Thoracic aorta (tissue), 2 donors: ENCODE measurements around the gene ENTREP1. TPM values are rescaled to one million over a fixed set of nuclear protein-coding genes. Genes with fewer than 3 reads are reported as not detected.

Source experiments
- ATAC-seq: fragments of 150-250 bp; one replicate; pipeline ENCODE4 v1.8.0; 2017; ENCODE audit warnings: low read depth; ENCODE audit not compliant: insufficient number of reproducible peaks, low FRiP score
- DNase-seq: peaks from one replicate; pipeline ENCODE4 v3.0.0-alpha.2; 2020; ENCODE audit warnings: low spot score
- H3K27ac ChIP-seq, 2 donors: fragments of 200-600 bp; sonication (generic); 1 replicate in 1 of 2; 2 replicates in 1 of 2; pipeline ENCODE4 v1.5.1; 2016; ENCODE audit warnings: mild to moderate bottlenecking in 2 of 2, moderate library complexity in 2 of 2
- H3K27me3 ChIP-seq: fragments of 200-600 bp; sonication (generic); replicated peaks from 2 replicates; pipeline ENCODE4 v1.6.0; 2016; ENCODE audit warnings: mild to moderate bottlenecking; ENCODE audit not compliant: insufficient read depth
- H3K36me3 ChIP-seq: fragments of 200-600 bp; sonication (generic); one replicate; pipeline ENCODE4 v1.5.1; 2016
- H3K4me1 ChIP-seq, 2 donors: fragments of 200-600 bp; sonication (generic); 1 replicate in 1 of 2; 2 replicates in 1 of 2; pipeline versions ENCODE4 v1.5.1 to v1.6.0; 2016; ENCODE audit warnings: low read depth in 2 of 2, mild to moderate bottlenecking in 1 of 2; ENCODE audit not compliant: control insufficient read depth in 1 of 2
- H3K4me3 ChIP-seq: fragments of 200-600 bp; sonication (generic); 2 replicates; pipeline ENCODE4 v1.5.1; 2016; ENCODE audit warnings: mild to moderate bottlenecking
- H3K9me3 ChIP-seq: fragments of 200-600 bp; sonication (generic); 2 replicates; pipeline ENCODE4 v1.5.1; 2016
- CTCF ChIP-seq: fragments of 200-600 bp; sonication (generic); IDR thresholded peaks from one replicate; pipeline ENCODE4 v1.5.1; 2019; ENCODE audit warnings: antibody characterized with exemption
- total RNA-seq, 2 donors: library from RNA; depleted of rRNA; stranded (reverse); fragments of >200 nt; gene quantifications; one replicate each; pipeline versions ENCODE4 v1.1.0 to v1.2.3, GENCODE V29; 2016

ENTREP1 gene
- total RNA-seq, 2 donors from 2014 or later, result 0.81 to 2.1 TPM

DNA sequence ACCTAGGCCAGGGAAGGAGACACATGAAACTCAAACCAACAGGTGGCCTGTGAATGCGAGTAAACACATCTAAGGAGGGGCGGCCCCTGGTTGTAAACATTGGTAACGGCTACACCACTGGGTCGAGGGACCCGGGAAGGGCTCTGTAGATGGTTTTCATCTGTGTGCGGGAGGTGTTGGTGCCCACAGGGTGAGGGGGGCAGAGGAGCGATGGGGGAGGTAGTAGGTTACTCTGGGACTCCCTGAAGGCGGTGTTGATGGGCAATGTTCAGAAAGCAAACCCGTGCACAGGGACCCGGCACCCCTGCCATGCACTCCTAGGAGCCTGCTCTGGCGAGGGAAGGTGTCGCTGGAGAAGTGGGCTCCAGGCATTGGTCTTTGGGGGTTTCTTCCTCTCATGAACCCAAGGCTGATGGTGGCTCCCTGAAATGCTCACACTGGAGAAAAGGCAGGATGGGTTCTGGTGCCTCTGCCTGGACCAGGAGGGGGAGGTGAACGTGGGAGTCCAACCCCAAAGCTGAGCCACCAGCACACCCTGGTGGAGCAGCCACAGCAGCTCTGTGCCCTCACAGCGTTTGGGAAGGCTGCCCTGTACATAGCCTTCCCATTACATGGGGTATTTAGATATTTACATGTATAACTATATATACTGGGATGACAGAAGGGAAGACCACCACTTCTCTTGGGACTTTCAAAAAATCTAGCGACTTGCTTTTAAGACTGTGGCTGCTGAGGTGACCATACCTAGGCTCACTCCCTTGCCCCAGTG, 103.2 kb downstream of the ENTREP1 start:
- Histone ChIP-seq H3K27ac (no peak overlapping the region), H3K4me1 (no peaks in the 10 kb centered on the region), H3K36me3 (no peaks in the 10 kb centered on the region), H3K4me3 (no peak overlapping the region), H3K9me3 (no peaks in the 10 kb centered on the region), H3K27me3 (no peaks in the 10 kb centered on the region)
- DNase-seq (no peak), ATAC-seq (no peak)
- no peak for TF ChIP-seq CTCF

GRCh38 chr9:69429281-69429680, 104.3 kb downstream of the ENTREP1 start:
- Histone ChIP-seq H3K36me3 (no peaks in the 10 kb centered on the region), H3K9me3 (no peaks in the 10 kb centered on the region), H3K27ac (no peak overlapping the region), H3K27me3 (no peaks in the 10 kb centered on the region), H3K4me1 (no peaks in the 10 kb centered on the region), H3K4me3 (no peak overlapping the region)
- TF ChIP-seq CTCF, result no peak
- ATAC-seq (no peak), DNase-seq (no peak)

- DNase-seq, result no peak
- ATAC-seq, result no peak
- no peak for TF ChIP-seq CTCF
These were observed 105.2 kb downstream of the ENTREP1 start for GRCh38 chr9:69430206-69430605.

GRCh38 chr9:69431203-69431602, 106.2 kb downstream of the ENTREP1 start:
- no peaks in the 10 kb centered on the region for H3K27me3 ChIP-seq
- no peak overlapping the region for H3K27ac ChIP-seq
- ATAC-seq (no peak), DNase-seq (no peak)
- no peak overlapping the region for H3K4me3 ChIP-seq
- no peaks in the 10 kb centered on the region for H3K9me3 ChIP-seq
- TF ChIP-seq CTCF, result no peak
- H3K36me3 ChIP-seq, result no peaks in the 10 kb centered on the region
- H3K4me1 ChIP-seq, result no peaks in the 10 kb centered on the region

More at GRCh38 chr9:69430206-69430605, 105.2 kb downstream of the ENTREP1 start:
- H3K4me3 ChIP-seq, result no peak overlapping the region
- no peaks in the 10 kb centered on the region for H3K36me3 ChIP-seq
- H3K9me3 ChIP-seq, result no peaks in the 10 kb centered on the region
- no peaks in the 10 kb centered on the region for H3K4me1 ChIP-seq
- no peak overlapping the region for H3K27ac ChIP-seq
- no peaks in the 10 kb centered on the region for H3K27me3 ChIP-seq

DNA sequence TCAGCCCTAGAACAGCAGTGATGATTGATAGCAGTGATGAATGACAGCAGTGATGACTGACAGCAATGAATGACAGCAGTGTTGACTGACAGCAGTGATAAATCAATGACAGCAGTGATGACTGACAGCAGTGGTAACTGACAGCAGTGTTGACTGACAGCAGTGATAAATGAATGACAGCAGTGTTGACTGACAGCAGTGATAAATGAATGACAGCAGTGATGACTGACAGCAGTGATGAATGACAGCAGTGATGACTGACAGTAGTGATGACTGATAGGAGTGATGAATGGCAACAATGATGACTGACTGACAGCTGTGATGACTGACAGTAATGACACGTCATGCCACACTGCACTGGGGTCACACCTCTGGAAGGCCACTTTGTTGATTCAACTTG, 106.8 kb downstream of the ENTREP1 start:
- Histone ChIP-seq H3K27ac (no peak overlapping the region), H3K27me3 (no peaks in the 10 kb centered on the region), H3K4me1 (no peaks in the 10 kb centered on the region), H3K9me3 (no peaks in the 10 kb centered on the region), H3K4me3 (no peak overlapping the region), H3K36me3 (no peaks in the 10 kb centered on the region)
- no peak for TF ChIP-seq CTCF
- DNase-seq, result no peak
- ATAC-seq, result no peak
